GM12872 (cell line): ENCODE results near the gene PLCE1.

Source experiments
- CTCF ChIP-seq: IDR thresholded peaks from 3 replicates; pipeline ENCODE4 v1.5.1; 2011; ENCODE audit warnings: low read depth, mild to moderate bottlenecking, low read length, moderate library complexity; ENCODE audit not compliant: insufficient read depth

PLCE1 gene

DNA sequence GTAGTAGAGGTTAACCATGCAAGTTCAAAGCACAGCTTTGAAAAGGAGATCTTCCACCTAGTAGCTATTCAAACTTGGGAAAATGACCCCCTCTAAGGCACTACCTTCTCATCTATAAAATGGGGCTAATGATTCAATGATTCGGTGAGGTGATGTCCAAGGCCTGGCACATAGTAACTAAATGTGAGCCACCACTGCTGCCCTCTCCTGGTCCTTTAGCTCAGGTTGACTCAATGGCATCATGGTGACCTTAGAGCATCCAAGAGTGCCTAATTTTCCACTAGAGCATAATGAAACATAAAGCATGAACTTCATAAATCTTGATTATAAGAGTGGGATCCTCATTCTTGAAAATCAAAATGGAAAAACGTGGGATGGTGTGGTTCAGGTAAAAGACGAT is 16.3 kb upstream of the PLCE1 start:
- peak; percentile 17; the same call in 1 of the 3 replicates for TF ChIP-seq CTCF

DNA sequence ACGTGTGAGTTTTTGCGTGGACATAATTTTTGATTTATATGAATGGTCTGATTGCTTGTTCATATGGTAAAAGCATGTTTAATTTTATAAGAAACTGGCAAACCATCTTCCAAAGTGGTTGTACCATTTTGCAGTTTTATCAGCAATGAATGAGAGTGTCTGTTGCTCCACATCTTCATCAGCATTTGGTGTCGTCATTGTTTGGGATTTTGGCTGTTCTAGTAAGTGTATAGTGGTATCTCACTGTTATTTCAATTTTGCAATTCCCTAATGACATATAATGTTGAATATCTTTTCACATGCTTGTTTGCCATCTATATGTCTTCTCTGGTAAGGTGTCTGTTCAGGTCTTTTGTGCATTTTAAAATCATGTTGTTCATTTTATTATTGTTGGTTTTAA is 13.2 kb upstream of the PLCE1 start:
- TF ChIP-seq CTCF, result no peak

GRCh38 chr10:93991114-93991513 is 2.6 kb upstream of the PLCE1 start:
- no peak for TF ChIP-seq CTCF

DNA sequence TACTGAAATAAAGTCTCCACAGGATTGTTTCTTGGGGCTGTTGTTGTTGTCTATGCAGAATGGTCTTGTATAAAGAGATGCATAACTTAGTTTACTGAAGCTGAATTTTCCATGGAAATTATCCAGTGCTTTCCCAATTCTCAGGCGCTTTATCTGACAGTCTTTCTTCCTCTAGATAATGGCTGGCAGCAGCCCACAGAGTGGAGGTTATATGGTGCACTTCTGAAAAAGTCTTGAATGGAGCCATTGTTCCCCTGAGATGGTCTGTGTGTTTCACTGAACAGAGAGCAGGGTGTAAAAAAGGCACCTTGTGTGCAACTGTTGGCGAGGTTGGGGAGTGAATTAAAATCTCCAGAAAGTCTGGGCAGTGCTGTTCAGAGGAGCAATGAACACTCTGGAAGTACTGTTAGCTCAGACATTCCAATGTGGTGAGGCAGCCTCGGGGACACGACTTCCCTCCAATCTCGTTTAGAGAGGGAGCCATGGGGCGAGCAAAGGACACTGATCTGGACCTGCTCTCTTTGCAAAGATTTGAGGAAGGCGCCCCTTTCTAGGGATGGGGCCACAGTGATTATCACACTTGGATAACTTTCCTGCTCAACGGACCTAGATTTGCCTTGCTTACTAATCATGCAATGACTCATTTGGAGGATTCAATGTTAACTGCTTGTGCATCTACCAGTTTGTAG is 2.0 kb upstream of the PLCE1 start:
- no peak for TF ChIP-seq CTCF

- 0 out of 3 replicates have a peak, but pooled peaks have one; percentile 1 for TF ChIP-seq CTCF
Measured at GRCh38 chr10:93992400-93993030, 1.2 kb upstream of the PLCE1 start.

DNA sequence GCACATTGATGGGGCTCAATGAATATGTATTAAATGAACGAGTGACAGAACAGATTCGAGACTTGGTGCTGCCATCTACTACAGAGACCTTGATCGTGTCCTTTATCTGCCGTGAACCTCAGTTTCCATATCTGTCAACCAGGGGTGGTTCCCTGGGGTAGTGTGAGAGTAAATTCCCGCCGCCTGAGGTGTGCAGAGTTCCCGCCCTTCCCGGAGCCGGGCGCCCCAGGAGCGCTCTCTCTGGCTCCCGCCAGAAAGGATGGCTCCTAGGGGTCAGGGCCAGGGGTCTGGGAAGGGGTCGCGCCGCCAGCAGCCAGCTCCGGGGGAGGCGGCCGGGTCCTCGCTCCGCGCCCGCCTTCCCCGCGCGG is 333 bp upstream of the PLCE1 start:
- TF ChIP-seq CTCF, result no peak

DNA sequence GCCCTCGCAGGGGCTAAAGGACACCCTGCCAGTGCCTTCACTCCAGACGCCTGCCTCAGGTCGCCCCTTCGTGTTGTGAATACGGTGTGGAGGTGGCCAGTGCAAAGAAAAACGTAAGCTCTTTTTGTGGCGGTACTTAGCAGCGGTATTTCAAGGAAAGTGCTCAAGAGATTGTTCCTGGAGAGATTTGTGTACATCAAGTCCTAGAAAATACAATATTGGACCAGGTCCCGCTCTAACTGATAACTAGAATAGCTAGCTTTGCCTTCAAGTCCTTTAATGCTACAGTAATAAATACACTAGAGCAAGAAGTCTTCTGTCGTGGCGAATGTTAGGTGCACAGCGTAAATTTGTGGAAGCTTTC is 689 bp downstream of the PLCE1 start:
- TF ChIP-seq CTCF, result no peak
